NK-92 (cell line): ENCODE results near the gene RBP5.

Experiments
- DNase-seq: peaks from one replicate; lab custom pipeline; 2025; ENCODE audit not compliant: unreplicated experiment; lab: John Stamatoyannopoulos, UW

RBP5 gene

DNA sequence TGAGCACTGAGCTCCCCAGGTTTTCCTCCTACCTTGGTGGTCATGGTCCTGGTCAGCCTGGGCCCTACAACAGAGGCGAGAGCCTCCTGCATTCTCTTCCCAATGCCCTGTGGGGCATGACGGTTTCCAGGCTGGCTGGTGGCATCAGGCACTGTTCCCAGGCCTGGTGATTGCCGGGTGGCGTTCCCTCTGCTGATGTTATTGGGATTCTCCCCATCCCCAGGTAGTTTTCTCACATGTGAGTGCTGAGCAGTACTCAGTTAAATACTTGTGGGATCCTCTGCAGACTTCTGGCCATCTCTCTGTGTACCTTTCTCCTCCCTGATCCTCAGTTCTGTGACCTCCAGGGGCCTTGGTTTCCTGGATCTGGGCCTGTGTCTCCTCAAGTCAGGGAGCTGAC lies 52.2 kb downstream of the RBP5 start:
- DNase-seq = no peak

DNA sequence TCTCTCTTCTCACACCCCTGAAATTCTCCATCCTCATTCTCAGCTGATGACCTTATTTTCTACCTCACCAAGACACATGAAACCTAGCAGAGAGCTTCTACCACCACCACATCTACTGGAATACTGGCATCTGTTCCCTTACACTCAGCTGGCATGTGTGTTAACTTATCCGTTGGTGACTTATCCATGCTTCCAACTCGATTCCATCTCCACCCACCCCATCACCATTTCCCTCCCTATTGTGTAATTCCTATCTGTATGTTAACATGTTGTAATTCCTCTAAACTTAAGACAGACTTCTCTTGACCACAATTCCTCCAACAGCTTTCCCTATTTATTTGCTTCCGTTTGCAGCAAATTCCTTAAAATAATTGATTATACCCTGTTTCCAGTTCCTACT lies 52.8 kb downstream of the RBP5 start:
- DNase-seq = no peak

- no peak for DNase-seq
These were observed 53.2 kb downstream of the RBP5 start for GRCh38 chr12:7075518-7075917.

DNA sequence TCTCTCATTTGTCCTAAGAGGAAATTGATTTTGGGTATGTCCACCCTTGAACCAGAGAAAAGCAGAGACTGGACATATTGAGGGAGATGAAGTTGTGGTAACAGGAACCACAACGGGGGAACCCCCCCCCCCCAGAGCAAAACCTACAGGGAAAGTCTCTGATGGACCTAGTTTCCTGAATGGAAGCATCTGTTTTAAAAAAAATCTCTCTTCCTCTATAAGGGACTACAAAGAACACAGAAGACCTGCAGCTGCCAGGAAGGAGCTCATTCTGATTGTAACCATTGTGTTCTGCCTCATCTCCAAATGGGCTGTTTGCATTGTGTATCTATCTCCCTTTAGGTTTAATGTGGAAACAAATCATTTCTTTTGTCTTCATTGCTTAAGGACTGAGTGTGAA lies 54.7 kb downstream of the RBP5 start:
- no peak for DNase-seq
